GM12864 (cell line): ENCODE measurements around the gene ELAVL2.

Experiments
- DNase-seq: peaks from one replicate; pipeline ENCODE4 v3.0.0-alpha.2; 2011; ENCODE audit warnings: low read depth
- H3K4me3 ChIP-seq: 2 replicates; pipeline ENCODE4 v1.5.1; 2011; ENCODE audit warnings: mild to moderate bottlenecking, low read depth, low read length, control low read depth
- TF ChIP-seq, protein P1 (sequence below): IDR thresholded peaks from 2 replicates; pipeline ENCODE4 v1.5.1; 2011; ENCODE audit warnings: low read depth, mild to moderate bottlenecking, moderate library complexity, low read length, control low read depth, inconsistent platforms; ENCODE audit errors: missing control alignments

ELAVL2 gene

DNA sequence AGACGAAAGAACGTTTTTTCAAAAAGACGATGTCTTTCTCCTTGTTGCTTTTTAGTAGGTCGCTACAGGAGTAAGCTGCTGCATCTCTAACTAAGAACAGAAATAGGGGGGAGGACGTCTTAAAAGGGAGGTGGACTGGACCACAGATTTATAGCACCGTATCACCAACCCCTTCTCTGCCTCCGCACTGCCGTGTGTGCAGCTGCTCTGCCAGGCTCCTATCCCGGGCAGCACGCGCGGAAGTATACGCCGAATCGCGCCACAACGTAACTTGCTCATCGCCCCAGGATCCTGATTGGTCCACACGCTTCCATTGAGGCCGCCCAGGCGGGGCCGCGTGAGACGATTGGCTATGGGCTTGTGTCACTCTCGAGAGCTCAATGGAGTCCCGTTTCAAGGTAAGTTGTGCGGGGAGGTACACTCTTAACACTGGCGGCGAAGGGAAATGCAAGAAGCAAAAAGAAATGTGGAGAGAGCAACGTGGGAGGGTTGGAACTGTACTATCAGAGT lies at the start of gene ELAVL2:
Gene ELAVL2 (minus strand): TSS at position 121 of the 510 bp plus-strand sequence. CDS start 64,006 bp downstream, outside the sequence.
- H3K4me3 ChIP-seq: no peak within 1 kb of the TSS
- no peak for DNase-seq
- TF ChIP-seq, protein P1, sequence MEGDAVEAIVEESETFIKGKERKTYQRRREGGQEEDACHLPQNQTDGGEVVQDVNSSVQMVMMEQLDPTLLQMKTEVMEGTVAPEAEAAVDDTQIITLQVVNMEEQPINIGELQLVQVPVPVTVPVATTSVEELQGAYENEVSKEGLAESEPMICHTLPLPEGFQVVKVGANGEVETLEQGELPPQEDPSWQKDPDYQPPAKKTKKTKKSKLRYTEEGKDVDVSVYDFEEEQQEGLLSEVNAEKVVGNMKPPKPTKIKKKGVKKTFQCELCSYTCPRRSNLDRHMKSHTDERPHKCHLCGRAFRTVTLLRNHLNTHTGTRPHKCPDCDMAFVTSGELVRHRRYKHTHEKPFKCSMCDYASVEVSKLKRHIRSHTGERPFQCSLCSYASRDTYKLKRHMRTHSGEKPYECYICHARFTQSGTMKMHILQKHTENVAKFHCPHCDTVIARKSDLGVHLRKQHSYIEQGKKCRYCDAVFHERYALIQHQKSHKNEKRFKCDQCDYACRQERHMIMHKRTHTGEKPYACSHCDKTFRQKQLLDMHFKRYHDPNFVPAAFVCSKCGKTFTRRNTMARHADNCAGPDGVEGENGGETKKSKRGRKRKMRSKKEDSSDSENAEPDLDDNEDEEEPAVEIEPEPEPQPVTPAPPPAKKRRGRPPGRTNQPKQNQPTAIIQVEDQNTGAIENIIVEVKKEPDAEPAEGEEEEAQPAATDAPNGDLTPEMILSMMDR: no peak

DNA sequence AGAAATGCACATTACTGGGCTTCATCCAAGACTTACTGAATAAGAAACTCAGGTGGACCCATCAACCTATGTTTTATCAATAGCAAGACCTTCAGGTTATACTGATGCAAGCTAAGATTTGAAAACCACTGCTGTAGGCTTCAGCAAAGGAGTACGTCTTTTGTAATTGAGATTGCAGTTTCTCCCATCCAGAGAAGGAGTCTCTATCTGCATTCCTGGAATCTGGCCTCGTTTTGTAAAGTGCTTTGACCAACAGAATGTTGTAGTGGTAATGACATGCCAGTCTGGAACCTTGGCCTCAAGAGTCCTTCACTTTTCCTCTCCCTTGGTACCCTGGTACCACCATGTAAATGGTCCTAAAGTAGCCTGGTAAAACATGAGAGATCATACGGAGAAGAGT lies 32.2 kb upstream of the ELAVL2 start:
- TF ChIP-seq, protein P1: no peak
- no peak for DNase-seq
- H3K4me3 ChIP-seq: no peak overlapping the region

DNA sequence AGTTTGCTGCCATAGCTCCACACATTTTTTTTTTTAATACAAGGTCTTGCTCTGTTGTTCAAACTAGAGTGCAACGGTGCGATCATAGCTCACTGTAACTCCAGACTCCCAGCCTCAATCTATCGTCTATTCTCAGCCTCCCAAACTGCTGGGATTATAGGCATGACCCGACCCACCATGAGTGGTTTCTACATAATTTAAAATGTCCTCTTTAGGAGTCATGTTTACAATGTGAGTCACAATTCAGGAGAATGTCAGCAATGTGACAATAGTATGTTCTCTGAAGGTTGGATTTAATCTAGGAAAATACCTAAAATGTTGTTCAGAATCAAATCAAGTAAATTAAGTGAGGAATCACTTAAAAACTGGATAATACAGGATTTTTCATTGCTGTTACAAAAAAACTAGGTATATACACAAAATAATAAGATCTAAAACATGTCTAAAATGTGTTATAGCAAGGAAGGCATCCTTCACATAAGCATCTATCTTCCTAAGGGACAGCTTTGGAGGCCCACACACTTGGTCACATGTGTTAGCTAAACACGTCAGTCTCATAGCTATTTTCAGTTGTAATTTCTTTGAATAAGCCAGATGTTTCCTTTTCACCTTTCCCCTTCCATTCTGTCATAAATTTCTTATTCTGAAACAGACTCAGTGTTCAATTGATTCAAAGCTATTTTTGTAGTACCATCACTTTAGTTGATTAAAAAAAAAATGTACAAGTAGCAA lies 30.0 kb upstream of the ELAVL2 start:
- TF ChIP-seq, protein P1: no peak
- no peak for DNase-seq

DNA sequence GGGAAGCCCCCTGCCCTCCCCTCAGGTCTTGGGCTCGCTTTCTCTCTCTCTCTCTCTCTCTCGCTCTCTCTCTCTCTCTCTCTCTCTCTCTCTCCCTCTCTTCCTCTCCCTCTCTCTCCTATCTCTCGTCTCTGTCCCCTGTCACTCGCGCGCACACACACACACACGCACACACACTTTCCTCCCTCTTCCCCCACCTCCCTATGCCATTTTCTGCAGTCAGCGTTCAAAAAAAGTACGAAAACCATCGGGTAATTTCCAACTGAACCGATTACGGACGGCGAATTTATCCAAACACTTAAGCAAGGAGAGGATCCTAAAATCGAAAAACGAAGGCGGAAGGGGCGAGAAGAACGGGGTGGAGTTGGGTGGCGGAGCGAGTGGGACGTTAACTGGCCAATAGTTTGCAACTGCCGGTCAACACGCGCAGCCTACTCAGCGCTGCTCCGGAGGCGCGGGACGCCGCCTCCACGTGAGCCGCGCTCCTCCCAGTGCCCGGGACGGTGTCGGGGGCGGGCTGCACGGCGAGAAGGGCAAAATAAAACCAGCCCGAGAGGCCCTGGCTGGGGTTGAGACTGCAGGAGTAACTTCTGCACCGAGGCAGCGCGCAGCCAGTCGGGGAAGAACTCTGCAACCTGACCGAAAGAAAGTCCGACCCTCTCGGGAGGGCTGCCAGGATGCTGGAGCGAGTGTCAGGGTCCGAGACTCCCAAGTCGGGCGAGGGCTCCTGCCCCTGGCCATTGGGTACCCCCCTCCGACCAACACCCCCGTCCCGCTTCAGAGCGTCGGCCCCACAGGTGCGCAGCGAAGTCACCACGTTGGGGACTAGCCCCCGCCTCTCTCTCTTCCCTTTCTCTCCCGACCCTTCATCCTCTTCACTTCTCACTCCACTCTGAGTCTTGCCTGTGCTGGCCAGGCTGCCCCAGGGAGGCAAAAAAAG lies 24.9 kb upstream of the ELAVL2 start:
- TF ChIP-seq, protein P1: no peak
- DNase-seq: no peak
- H3K4me3 ChIP-seq: no peak overlapping the region

More for the DNA sequence above, 30.0 kb upstream of the ELAVL2 start:
- no peak overlapping the region for H3K4me3 ChIP-seq

DNA sequence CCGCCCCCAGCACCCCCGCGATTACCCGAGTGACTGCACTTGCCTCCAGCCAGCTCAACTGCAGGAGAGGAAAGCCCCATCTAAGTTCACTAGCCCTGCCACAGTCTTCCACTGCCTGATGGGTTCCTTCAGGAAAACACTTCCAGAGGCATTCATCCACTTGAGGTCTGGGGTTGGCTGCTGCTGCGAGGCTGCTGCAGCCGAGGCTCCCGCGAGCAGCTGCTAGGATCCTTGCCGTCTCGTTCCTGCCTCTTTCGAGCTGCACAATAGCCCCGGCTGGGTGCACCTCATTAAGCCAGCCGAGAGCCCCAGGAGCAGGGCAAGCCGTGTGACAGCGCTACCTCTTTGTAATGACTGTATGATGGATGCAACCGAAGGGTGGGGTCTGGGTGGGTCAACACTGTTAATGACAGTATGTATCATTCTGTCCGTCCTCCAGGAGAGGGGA lies 24.2 kb upstream of the ELAVL2 start:
- H3K4me3 ChIP-seq: no peak overlapping the region
- TF ChIP-seq, protein P1: no peak
- no peak for DNase-seq

DNA sequence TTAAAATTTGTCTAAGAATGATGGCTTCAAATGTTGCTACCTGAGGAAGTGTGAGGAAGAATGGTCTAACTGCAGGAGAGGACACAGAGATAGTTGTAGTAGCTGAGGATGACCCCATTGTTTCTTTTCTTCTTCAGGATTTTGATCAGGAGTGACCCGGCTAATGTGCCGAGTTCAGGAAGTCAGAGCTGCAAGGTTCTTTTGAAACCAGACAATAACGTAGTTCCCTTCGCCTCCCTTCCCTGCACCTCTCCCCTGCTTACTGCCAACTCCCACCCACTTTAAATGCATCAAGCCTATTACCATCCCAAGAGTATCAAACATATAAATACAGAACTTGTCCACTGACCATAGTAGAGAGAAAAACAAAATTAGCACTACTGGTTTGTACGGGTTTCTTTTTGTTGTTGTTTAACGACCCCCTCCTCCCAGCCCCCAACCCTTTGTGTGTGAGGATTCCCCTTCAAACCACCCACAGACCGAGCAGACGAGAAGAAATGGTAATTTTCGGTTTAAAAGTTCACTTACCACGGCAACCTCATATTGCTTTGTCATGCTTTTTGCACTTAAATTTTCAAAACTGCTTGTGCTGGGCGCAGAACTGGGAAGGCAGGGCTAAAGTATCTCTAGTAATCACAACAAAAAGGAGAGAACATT lies 23.5 kb upstream of the ELAVL2 start:
- no peak for DNase-seq
- TF ChIP-seq, protein P1: no peak
- H3K4me3 ChIP-seq: no peak overlapping the region
